ENCODE measurements around the gene ZBTB20. TPM values are rescaled to one million over a fixed set of nuclear protein-coding genes. Genes with fewer than 3 reads are reported as not detected.

ZBTB20 gene
- total and polyA plus RNA-seq, 7 donors: under 0.01 to 113 (median 58.6) TPM

DNA sequence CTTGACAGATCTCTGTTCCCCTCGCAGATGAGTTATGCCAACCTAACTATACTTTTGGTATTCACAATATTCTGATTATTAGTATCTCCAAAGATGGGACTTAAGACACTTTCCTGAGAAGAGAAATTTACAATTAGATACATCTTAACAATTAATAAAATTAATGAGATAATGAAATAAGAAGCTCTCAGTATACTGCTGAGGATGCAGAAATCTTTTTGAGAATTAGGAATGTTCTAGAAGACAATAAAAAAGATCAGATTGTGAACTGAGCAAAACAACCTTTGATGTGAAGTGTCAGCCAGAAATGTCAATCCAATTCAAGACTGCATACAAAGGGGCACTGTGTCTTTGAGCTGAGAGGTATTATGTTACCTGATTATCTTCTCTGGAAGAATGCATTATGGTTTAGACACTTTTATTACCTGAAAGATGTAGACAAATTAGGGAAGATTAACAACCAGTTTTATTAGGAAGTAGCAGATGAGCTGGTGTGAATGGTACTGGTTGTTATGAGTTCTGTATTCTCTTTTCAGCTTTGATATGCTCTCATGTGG lies 590.4 kb downstream of the ZBTB20 start:
- no peaks in the 10 kb centered on the region for H3K9me3 ChIP-seq
- H3K4me1 ChIP-seq: peaks cover 0 to 17% (median 6%) of the 10 kb centered on the region in 4 donors
- no peak for DNase-seq
- WGBS, 2 donors: 97% methylated on average over 1 of the region's 1 CpG
- intact Hi-C loops (cut with DNase I): no loop called here
- H3K27me3 ChIP-seq: no peaks in the 10 kb centered on the region
- H3K27ac ChIP-seq: no peak overlapping the region
- H3K4me3 ChIP-seq: no peak overlapping the region
- no peaks in the 10 kb centered on the region for H3K36me3 ChIP-seq
- no peak for TF ChIP-seq CTCF (IDR thresholded peaks at IDR 0.05)
- TF ChIP-seq POLR2AphosphoS5 (IDR thresholded peaks at IDR 0.05): no peak
- TF ChIP-seq POLR2A (IDR thresholded peaks at IDR 0.05): no peak
- TF ChIP-seq EP300 (IDR thresholded peaks at IDR 0.05): no peak

GRCh38 chr3:114554731-114555130 lies 592.4 kb downstream of the ZBTB20 start:
- DNase-seq: no peak
- H3K27me3 ChIP-seq: no peaks in the 10 kb centered on the region
- intact Hi-C loops (cut with DNase I): no loop called here
- TF ChIP-seq CTCF (IDR thresholded peaks at IDR 0.05) (no peak), POLR2AphosphoS5 (IDR thresholded peaks at IDR 0.05) (no peak), EP300 (IDR thresholded peaks at IDR 0.05) (no peak), POLR2A (IDR thresholded peaks at IDR 0.05) (no peak)
- H3K4me3 ChIP-seq: no peak overlapping the region
- 70 to 79% methylated on average over 1 of the region's 1 CpG for WGBS, 2 donors
- no peaks in the 10 kb centered on the region for H3K9me3 ChIP-seq
- H3K27ac ChIP-seq: no peak overlapping the region
- H3K36me3 ChIP-seq: no peaks in the 10 kb centered on the region
- peaks cover 0 to 17% (median 6%) of the 10 kb centered on the region in 4 donors for H3K4me1 ChIP-seq

DNA sequence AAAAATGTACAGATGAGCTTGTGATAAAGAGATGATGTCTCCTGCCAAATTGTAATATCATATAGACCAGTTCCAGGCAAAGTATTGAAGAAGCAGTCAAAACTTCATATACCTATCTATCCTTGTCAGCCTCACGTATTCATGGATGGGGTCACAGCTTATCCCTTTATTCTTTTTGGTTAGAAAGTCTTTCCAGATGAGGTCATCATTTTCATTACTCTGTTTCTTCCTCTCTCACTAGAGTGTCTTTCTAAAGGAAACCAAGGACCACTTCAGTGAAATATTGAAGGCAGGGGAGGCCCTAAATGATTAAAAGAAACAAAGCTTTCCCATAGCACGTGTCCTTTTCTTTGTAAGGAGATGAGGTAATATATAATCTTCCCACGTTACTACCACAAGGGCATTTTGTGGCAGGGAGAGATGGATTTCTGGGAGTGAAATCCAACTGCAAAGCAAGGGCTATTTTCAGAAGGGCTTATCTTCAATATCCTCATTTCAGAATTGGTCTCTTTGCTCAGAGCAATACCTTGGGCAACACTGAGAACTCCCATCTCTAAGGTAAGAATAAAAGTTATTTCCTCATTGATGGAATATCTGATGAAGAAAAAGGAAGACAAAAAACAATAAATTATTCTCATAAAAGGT lies 593.0 kb downstream of the ZBTB20 start:
- 91 to 94% methylated on average over 3 of the region's 3 CpGs for WGBS, 2 donors
- no peak overlapping the region for H3K27ac ChIP-seq
- no peak for DNase-seq
- no peaks in the 10 kb centered on the region for H3K9me3 ChIP-seq
- no peak for TF ChIP-seq POLR2AphosphoS5 (IDR thresholded peaks at IDR 0.05)
- no peak for TF ChIP-seq CTCF (IDR thresholded peaks at IDR 0.05)
- TF ChIP-seq POLR2A (IDR thresholded peaks at IDR 0.05): no peak
- no peak for TF ChIP-seq EP300 (IDR thresholded peaks at IDR 0.05)
- no peaks in the 10 kb centered on the region for H3K27me3 ChIP-seq
- H3K4me3 ChIP-seq: no peak overlapping the region
- no peaks in the 10 kb centered on the region for H3K36me3 ChIP-seq
- intact Hi-C loops (cut with DNase I): no loop called here
- peaks cover 0 to 17% (median 6%) of the 10 kb centered on the region in 4 donors for H3K4me1 ChIP-seq

DNA sequence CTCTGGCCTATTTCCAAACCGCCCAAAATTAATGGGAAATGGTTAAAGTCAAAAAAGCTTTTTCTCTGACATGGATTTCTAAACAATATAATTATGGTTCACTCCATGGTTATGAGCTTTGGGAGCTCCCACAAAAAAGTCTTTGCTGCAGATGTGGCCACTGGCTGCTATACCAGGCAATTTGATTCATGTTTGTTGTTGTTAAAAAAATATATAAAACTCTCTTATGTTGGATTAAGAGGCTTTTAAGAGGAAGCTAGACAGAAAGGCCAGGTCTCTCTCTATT lies 594.6 kb downstream of the ZBTB20 start:
- no peaks in the 10 kb centered on the region for H3K27me3 ChIP-seq
- no peak overlapping the region for H3K27ac ChIP-seq
- TF ChIP-seq EP300 (IDR thresholded peaks at IDR 0.05) (no peak), CTCF (IDR thresholded peaks at IDR 0.05) (no peak), POLR2A (IDR thresholded peaks at IDR 0.05) (no peak), POLR2AphosphoS5 (IDR thresholded peaks at IDR 0.05) (no peak)
- H3K36me3 ChIP-seq: no peaks in the 10 kb centered on the region
- WGBS, 2 donors: 90 to 97% methylated on average over 1 of the region's 1 CpG
- intact Hi-C loops (cut with DNase I): no loop called here
- H3K4me3 ChIP-seq: no peak overlapping the region
- H3K4me1 ChIP-seq: peaks cover 0 to 10% (median 3%) of the 10 kb centered on the region in 4 donors
- H3K9me3 ChIP-seq: no peaks in the 10 kb centered on the region
- no peak for DNase-seq
